Measurements from ENCODE around the gene MPPED1. TPM values are rescaled to one million over a fixed set of nuclear protein-coding genes. Genes with fewer than 3 reads are reported as not detected.

MPPED1 gene
- total and polyA plus RNA-seq, 2 of the 13 experiments (the other 11 are each of a cell fraction or from before 2014, with no cell fraction given) = 0.77 TPM; not detected in 1

DNA sequence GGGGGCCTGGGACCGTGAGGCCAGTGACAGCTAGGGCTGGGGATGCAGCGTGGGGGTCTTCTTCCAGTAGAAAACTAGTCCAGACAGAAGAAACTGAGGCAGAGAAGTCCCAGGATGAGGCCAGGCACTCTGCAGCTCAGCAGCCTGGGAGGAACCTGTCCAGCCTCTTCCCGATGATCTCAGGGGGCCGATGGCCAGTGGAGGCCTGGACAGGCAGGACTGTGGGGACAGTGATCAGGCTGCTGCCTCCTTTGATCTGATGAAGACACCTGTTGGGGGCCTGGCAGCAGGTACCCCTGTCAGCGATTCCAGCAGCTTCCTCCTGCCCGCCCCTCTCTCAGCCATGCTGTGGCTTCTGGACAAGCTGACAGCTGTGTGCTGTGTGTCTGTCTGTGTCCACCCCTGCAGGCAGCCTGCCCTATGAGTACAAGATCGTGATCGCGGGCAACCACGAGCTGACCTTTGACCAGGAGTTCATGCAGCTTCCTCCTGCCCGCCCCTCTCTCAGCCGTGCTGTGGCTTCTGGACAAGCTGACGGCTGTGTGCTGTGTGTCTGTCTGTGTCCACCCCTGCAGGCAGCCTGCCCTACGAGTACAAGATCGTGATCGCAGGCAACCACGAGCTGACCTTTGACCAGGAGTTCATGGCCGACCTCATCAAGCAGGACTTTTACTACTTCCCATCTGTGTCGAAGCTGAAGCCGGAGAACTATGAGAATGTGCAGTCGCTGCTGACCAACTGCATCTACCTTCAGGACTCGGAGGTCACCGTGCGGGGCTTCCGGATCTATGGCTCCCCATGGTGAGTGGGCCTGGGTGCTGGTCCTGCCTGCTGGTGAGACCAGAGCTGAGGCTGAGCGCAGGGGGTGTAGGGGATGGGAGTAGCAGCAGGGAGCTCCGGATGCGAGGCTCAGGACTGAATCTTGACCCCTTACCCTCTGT lies 62.6 kb downstream of the MPPED1 start (continued):
- TF ChIP-seq, protein P1, sequence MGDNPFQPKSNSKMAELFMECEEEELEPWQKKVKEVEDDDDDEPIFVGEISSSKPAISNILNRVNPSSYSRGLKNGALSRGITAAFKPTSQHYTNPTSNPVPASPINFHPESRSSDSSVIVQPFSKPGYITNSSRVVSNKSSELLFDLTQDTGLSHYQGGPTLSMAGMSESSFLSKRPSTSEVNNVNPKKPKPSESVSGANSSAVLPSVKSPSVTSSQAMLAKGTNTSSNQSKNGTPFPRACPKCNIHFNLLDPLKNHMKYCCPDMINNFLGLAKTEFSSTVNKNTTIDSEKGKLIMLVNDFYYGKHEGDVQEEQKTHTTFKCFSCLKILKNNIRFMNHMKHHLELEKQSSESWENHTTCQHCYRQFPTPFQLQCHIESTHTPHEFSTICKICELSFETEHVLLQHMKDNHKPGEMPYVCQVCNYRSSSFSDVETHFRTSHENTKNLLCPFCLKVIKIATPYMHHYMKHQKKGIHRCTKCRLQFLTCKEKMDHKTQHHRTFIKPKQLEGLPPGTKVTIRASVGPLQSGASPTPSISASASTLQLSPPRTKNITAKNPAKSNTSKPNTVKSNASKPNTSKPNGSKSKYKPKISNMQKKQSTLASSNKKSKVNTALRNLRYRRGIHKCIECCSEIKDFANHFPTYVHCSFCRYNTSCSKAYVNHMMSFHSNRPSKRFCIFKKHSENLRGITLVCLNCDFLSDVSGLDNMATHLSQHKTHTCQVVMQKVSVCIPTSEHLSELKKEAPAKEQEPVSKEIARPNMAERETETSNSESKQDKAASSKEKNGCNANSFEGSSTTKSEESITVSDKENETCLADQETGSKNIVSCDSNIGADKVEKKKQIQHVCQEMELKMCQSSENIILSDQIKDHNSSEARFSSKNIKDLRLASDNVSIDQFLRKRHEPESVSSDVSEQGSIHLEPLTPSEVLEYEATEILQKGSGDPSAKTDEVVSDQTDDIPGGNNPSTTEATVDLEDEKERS (CRISPR knock-in tag; IDR thresholded peaks at IDR 0.05) = no peak
- TF ChIP-seq ZNF562 (CRISPR knock-in tag; IDR thresholded peaks at IDR 0.05; ENCODE audit: borderline replicate concordance) (no peak), KLF16 (CRISPR knock-in tag; IDR thresholded peaks at IDR 0.05) (no peak), PTBP1 (IDR thresholded peaks at IDR 0.05; ENCODE audit: low read depth, low read length, poor library complexity, severe bottlenecking) (no peak), HOXA5 (CRISPR knock-in tag; IDR thresholded peaks at IDR 0.05) (no peak), ZNF264 (CRISPR knock-in tag; IDR thresholded peaks at IDR 0.05) (0 out of 2 replicates have a peak, but pooled peaks have one; percentile 51), ZNF775 (CRISPR knock-in tag; IDR thresholded peaks at IDR 0.05; ENCODE audit: borderline replicate concordance) (no peak), RXRB (CRISPR knock-in tag; IDR thresholded peaks at IDR 0.05; ENCODE audit: borderline replicate concordance) (peak; percentile 37; the same call in 1 of the 2 replicates), KLF15 (CRISPR knock-in tag; IDR thresholded peaks at IDR 0.05; ENCODE audit: borderline replicate concordance) (no peak), KLF9 (CRISPR knock-in tag; IDR thresholded peaks at IDR 0.05; ENCODE audit: low read depth) (no peak), DPF2 (CRISPR knock-in tag; IDR thresholded peaks at IDR 0.05; ENCODE audit: borderline replicate concordance, low read depth) (peak; percentile 18; the same call in 1 of the 2 replicates), ZSCAN21 (CRISPR knock-in tag; IDR thresholded peaks at IDR 0.05; ENCODE audit: borderline replicate concordance) (0 out of 2 replicates have a peak, but pooled peaks have one; percentile 55)
- TF ChIP-seq, protein P2, sequence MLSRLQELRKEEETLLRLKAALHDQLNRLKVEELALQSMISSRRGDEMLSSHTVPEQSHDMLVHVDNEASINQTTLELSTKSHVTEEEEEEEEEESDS (CRISPR knock-in tag; IDR thresholded peaks at IDR 0.05; ENCODE audit: borderline replicate concordance) = no peak
- TF ChIP-seq, protein P3, sequence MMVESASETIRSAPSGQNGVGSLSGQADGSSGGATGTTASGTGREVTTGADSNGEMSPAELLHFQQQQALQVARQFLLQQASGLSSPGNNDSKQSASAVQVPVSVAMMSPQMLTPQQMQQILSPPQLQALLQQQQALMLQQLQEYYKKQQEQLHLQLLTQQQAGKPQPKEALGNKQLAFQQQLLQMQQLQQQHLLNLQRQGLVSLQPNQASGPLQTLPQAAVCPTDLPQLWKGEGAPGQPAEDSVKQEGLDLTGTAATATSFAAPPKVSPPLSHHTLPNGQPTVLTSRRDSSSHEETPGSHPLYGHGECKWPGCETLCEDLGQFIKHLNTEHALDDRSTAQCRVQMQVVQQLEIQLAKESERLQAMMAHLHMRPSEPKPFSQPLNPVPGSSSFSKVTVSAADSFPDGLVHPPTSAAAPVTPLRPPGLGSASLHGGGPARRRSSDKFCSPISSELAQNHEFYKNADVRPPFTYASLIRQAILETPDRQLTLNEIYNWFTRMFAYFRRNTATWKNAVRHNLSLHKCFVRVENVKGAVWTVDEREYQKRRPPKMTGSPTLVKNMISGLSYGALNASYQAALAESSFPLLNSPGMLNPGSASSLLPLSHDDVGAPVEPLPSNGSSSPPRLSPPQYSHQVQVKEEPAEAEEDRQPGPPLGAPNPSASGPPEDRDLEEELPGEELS (CRISPR knock-in tag; IDR thresholded peaks at IDR 0.05) = 0 out of 2 replicates have a peak, but pooled peaks have one; percentile 30
- TF ChIP-seq, protein P4, sequence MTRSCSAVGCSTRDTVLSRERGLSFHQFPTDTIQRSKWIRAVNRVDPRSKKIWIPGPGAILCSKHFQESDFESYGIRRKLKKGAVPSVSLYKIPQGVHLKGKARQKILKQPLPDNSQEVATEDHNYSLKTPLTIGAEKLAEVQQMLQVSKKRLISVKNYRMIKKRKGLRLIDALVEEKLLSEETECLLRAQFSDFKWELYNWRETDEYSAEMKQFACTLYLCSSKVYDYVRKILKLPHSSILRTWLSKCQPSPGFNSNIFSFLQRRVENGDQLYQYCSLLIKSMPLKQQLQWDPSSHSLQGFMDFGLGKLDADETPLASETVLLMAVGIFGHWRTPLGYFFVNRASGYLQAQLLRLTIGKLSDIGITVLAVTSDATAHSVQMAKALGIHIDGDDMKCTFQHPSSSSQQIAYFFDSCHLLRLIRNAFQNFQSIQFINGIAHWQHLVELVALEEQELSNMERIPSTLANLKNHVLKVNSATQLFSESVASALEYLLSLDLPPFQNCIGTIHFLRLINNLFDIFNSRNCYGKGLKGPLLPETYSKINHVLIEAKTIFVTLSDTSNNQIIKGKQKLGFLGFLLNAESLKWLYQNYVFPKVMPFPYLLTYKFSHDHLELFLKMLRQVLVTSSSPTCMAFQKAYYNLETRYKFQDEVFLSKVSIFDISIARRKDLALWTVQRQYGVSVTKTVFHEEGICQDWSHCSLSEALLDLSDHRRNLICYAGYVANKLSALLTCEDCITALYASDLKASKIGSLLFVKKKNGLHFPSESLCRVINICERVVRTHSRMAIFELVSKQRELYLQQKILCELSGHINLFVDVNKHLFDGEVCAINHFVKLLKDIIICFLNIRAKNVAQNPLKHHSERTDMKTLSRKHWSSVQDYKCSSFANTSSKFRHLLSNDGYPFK (CRISPR knock-in tag; IDR thresholded peaks at IDR 0.05; ENCODE audit: borderline replicate concordance) = peak; percentile 56; the same call in 1 of the 2 replicates
